Measurements from ENCODE around the gene TAT.

DNA sequence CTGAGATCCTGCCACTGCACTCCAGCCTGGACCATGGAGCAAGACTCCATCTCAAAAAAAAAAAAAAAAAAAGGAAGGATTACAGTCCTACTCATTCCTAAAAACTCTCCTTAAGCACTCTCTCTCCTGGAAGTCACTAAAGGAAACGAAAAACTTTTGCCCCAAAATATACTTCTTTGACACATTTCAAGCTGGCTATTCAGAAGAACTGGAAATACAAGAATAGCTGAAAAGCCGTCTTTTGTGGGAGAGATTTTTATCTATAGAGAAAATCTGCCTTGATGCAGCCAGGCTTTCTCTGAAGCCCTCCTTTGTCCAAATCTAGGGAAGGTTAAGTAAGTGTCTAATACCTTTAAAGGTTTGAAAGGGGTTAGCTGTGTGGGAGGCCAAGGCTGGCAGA, 32.2 kb upstream of the TAT start:
- TF ChIP-seq POLR2A (IDR thresholded peaks at IDR 0.05), result no peak
- TF ChIP-seq, protein P1, sequence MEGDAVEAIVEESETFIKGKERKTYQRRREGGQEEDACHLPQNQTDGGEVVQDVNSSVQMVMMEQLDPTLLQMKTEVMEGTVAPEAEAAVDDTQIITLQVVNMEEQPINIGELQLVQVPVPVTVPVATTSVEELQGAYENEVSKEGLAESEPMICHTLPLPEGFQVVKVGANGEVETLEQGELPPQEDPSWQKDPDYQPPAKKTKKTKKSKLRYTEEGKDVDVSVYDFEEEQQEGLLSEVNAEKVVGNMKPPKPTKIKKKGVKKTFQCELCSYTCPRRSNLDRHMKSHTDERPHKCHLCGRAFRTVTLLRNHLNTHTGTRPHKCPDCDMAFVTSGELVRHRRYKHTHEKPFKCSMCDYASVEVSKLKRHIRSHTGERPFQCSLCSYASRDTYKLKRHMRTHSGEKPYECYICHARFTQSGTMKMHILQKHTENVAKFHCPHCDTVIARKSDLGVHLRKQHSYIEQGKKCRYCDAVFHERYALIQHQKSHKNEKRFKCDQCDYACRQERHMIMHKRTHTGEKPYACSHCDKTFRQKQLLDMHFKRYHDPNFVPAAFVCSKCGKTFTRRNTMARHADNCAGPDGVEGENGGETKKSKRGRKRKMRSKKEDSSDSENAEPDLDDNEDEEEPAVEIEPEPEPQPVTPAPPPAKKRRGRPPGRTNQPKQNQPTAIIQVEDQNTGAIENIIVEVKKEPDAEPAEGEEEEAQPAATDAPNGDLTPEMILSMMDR (IDR thresholded peaks at IDR 0.05), result no peak
